GM19467 (cell line): ENCODE data around the gene HOXA5.

Experiments
- ATAC-seq: cut with Tn5 transposase; IDR thresholded peaks from one replicate; pipeline ENCODE4 v1.9.1; 2021; ENCODE audit warnings: mild to moderate bottlenecking, moderate library complexity; ENCODE audit not compliant: unreplicated experiment

The HOXA5 gene

DNA sequence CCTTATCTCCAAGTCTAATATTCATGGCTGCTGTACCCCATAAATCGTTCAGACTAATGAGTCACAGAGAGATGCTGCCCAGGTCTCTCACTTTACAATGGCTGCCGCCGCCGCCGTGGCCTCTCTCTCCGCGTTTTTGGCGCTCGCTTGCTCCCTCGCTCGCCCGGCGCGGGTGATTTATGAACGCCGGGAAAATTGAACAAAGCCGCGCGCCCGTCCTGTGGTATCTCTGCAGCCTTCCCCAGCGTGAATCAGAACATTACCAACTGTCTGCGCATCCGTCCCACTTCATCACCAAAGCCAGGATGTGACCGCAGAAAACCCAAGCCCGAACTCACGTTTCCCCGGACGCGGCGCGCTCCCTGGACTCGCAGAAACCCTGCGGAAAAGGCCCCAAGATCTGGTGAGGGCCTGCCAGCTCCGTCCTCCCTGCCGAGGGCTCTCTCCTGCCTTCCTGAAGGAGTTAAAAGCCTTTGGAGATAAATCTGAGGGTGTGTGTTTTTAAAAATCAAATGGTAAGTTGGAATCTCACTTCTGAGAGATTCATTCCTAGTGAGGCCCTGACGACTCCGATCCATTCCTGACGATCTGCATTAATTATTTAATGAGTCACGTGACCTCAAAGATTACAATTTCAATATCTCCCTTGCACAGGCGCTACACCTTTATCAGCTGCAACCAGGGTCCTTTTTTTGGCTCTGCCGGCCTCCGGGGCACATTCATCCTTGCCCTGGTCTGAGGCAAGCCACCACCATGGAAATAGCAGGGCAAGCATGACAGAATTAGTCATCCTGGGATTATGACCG is 19.2 kb downstream of the HOXA5 start:
- ATAC-seq, result no peak

DNA sequence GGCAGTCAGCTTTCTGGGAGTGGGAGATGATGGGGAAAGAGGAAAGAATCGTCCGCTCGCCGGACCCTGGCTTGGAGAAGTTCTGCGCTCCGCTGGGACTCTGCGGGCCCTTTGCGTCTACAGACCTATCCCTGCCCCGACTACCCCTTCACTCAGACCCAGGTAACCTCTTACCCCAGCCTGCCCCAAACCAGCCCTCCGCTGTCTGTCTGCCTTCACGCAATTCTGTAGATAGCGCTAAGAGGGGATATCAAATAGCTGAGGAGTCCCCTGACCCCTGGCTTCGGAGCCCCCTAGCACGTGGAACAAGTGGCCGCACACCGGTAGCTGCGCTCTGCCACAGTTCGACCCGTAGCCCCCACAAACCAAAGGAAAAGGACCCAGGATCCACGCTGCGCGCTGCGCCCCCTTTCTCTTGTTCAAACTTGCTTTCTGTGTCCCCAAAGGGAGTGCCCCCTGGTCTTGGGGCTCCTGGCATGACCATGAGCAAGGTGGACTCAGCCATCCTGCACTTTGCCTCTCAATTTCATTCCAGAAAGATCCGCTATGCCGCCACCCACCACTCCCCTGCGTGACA is 19.9 kb downstream of the HOXA5 start:
- ATAC-seq, result no peak

DNA sequence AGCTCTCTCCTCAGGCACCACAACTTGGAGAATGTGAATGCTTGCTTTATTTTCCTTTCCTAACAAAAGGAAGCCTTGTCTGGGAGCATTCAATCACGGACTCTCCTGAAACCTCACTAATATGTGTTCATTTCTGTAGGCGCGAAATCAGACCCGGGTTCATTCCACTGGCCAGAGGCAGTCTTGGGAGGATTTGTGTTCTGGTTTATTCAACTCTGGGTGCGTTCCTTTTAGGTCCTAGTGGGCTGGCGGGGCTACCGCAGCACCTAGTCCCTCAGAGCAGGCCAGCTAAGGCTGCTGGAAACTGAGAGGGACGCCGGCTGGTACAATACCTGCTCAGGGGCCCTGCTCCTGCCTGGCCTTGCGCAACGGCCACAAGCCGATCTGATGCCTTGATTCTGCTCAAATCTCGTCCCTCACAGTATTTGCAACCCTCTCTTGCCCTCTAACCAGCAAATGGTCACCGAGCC is 20.4 kb downstream of the HOXA5 start:
- ATAC-seq, result no peak

DNA sequence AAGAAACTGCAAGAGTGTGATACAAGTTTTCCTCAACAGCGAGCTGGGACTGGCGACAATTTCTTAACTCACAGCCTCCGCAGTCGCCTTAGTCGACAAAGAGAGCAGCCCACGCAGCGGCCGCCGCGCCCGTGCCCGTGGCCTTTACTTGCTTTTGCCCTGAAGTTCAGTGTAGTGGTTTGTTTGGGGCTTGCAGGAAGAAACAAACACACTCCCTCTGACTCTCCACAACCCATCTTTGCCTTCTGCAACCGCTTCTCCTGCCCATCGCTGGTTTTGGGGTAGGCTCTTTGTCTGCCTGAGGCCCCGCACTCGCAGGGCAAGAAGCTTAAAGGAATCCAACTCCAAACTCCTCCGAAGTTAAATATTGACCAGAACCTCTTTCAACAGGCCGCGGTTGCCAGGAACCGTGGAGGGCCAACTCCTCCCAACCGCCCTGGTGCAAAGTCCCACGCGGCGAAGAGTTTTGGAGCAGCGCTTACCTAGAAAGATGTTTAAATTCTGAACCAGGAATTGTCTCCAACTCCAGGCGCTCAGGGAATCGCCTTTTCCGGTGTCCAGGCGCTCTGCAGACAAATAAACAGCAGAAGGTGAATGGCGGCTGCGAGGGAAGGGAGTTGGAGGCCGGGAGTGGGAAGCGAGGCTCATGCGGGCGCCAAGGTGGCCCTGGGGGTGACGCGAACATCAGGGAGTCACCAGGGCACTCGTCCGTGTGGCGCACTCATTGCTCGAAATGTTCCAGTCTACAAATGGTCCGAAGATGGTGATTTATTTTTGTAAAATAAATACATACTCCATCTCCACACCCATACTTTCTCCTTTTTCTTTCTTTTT is 21.2 kb downstream of the HOXA5 start:
- ATAC-seq, result no peak

DNA sequence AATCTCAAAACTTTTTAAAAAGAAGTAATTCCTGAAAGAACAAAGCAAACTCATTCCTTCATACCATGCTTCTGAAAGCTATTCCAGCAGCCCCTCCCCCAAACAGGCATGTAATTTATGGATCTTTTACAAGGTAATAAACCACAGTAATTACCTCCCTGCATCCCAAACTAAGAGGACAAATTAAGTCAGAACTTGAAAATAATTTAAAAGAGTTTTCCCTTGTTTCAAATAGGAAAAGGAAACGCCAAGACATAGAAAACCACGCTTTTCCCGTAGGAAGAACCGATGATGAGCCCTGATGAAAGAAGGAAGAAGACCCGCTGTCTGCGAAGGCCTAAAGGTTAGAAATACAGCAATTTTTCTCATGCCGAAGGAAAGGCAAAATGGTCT is 21.8 kb downstream of the HOXA5 start:
- ATAC-seq, result no peak

DNA sequence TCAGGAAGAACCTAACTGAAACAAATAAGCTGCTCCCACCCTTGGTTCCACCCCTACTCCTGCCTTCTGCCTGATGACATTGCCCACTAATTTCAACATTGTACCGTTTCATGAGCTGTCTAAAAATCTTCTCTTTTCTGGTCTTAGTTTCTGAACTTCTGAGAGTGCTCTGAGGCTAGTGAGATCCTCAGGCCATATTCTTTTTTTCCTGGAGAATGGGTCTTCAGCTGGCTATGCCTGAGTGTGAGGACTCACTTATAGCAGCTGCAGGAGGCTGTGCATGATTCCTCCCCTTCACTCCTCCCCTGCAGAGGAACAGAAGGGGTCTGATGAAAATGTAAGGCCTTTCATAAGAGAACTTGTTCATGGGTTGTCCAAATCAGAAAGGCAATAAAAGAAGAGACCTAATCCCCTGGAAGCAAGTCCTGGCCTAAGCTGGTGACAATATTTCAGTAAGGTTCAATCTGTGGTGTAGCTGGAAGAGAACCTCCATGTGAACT is 24.0 kb downstream of the HOXA5 start:
- ATAC-seq, result no peak

DNA sequence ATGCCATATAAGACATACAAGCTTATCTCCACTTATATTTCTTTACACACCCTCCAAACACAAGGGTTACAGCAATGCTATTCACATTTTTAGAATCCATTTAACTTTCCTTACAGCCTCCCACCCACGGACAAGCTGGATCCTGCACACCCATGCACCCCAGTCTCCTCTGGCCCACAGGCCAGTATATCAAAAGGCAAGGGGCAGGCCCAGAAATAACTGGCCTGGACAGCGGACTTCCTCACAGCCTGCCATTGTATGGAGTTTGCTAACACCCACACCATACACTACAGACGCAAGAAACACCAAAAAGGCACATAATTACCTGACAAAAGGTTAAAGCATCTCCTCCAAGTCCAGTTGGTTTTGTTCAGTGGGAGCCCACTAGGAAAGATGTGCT is 24.9 kb downstream of the HOXA5 start:
- ATAC-seq, result no peak

DNA sequence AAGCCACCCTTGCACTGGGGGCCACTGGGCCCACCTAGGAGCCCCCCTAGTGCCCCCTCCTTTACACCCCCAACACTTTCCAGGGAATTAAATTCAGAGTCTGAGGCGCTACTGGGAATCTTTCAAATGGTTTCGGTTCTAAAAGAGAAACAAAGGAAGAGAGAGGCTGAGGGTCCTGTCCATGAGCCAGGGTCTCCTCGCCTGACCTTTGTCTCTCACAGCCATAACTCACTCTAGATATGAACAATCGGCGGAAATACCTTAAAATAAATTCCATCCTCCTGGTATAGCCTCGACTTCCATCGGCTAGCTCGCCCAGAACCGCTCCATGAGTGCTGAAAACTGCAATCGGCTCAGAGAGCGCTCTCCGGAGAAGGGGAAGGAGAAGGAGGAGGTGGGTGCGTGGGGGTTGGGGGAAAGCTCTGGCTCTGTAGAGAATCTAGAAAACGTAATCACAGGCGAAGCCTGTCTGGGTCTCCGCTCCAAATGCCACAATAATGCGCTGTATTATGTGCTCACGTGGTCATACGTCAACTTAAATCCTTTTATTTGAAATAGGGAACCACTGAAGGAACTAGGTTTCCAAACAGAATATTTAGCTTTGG is 25.5 kb downstream of the HOXA5 start:
- no peak for ATAC-seq

DNA sequence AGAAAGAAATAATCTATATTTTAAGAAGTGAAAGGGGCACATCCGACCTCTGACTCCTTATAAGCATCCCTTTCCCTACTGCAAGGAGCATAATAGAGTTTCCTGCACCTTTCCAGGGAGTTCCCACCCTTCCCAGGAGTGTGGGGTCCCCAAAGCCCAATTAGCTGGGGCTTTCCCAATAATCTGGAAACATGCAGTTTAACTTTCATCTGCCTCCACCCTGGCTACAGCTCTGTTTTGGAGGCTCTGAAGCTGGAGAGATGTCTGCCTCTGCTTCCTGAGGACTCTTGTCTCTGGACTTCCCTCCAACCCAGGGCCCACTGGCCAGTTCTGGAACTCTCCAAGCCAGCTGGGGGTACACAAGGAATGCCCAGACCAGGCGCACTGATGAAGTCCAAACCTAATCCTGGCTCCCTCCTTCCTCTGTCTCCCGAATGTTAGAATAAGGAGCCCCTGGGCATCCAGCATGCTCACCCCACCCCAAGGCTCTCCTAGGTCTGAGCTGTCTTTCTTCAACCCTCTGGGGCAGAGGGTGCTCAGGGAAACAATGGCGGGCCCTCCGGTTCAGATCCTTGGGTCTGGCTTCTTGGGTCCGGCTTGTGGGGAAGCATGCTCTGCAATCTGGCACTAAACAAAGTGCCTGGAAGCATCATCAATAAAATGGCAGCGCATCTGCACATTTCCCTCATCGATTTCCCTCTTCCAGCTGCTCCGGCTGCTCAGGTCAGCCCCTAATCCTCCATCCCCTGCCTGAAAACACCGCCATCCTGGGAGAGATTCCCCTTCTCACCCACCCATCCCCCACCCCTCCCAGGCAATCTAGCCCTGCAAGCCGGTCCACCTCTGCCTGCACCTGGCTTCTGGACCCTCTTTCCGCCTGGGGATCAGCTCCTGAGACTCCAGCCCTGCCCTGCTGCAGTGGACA is 26.3 kb downstream of the HOXA5 start:
- ATAC-seq, result no peak

DNA sequence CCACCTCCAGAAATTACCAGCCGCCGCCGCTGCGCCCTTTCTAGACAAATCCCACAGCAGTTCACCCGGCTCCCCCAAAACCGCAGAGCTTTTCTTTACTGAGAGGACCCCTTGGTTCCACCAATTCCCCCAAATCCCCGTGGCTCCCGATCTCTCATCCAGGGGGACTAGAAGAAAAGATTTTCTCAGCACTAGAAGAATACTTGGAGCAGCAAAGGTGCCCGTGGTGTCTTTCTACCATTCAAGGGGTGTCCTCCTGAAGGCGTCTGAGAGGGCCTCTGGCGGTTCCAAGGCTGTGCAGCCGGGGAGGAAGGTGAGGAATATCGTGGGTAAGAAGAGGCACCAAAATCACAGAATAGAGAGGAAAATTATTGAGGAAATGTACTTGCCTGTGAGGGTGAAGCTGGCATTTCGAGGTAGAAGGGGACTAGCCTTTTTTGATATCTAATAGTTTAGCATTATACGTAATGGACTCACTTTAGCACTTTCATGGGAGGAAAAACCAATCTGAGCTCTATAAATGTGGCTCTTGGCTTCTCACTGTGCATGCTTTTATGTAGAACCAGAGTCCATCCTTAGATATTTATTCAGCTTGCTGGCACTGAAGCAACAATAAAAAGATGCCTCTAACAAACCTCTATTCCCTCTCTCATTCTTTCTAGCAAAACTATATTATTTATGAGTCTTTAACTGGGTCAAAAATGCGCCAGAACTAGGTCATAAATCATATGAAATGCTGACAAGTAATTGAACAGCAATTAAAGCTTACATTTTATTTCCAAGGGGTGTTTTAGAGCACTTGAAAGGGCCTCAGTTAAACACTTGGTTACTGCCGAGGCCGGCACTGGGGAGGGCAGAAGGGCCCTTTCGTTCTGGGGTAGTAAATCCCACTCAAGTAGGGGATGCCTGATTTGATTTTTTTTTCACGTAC is 27.2 kb downstream of the HOXA5 start:
- no peak for ATAC-seq

DNA sequence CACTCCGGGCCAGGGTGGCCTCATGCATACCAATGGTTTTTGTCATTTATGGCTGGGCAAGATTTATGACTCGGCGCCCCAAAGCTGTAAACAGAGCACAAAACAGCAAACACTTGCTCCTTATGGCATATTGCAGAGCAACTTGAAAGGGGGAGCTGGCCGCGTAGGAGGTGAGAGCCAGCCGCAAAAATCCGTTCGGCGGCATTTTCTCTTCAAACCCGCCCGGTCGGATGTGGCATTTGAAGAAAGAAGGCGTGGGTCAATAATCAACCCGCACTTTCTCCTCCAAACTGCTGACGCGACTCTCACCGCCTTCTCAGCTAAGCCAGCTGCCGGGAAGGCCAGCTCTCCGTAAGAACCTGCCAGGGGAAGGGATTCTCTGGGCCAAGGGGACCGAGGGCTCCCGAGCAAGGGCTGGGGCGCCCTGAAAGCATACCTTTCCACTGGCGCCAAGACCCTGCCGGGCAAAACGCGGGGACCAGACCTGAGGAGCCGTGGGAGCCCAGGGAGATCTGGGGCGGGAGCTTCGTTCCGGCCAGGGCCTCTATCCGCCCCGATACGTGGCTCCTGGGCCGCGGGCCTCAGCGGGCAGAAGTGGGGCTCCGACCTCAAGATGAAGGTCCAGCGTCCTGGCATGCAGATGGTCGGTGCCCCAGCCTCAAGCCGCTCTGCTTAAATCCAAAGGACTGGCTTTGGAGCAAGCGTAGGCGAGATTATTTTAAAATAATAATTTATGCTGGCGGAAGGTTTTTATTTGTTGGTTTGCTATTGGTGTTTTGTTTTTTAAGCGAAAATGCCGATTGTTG is 28.1 kb downstream of the HOXA5 start:
- ATAC-seq, result no peak

DNA sequence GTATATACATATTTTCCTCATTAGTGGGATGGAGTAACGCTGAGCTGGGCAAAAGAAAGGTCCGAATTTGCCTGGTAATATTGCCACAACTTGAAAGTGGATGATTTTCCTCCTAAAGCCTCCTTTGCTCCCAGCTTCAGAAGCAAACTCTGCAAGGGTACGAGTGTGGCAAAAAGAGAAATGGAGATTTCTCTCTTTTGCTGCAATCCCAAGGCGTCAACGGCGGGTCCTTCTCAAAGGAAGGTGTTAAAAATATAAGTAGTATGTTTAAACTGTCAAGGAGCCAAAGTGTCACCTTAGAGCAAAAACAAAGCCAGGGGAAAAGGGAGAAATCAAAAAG is 28.6 kb downstream of the HOXA5 start:
- no peak for ATAC-seq

DNA sequence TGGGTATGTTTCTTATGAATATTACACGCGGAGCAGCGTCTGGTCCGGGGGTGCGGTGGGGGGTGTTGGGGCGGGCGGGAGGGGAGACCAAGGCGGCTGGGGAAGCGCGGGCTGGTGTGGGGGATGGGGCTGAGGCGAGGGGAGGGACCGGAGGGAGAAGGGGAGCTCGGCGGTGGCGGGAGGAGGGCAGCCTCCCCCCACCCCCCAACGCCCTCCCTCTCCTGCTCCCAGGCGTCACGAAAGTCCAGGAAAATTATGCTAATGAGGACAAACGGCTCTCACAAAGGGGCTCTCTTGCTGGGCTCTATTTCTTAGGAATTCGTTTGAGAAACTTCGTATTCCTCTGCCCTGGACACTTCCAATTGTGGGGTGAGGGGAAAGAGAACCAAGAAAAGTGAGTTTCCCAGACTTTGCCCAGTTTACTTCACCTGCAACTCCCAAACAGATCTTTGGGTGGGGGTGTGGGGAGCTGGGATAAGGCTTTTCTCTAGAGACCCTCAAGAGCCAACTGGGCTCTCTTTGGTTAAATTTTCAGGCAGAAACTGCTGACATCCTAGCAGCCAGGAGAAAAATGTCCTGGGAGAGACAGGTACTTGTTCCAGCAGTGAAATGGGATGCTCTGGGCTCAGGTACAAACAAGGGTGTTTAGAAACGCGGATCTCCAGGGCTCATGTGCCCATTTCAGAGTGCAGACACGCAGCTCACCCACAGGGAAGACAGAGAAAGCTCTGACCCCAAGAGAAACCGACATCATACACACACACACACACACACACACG is 29.3 kb downstream of the HOXA5 start:
- ATAC-seq, result no peak

DNA sequence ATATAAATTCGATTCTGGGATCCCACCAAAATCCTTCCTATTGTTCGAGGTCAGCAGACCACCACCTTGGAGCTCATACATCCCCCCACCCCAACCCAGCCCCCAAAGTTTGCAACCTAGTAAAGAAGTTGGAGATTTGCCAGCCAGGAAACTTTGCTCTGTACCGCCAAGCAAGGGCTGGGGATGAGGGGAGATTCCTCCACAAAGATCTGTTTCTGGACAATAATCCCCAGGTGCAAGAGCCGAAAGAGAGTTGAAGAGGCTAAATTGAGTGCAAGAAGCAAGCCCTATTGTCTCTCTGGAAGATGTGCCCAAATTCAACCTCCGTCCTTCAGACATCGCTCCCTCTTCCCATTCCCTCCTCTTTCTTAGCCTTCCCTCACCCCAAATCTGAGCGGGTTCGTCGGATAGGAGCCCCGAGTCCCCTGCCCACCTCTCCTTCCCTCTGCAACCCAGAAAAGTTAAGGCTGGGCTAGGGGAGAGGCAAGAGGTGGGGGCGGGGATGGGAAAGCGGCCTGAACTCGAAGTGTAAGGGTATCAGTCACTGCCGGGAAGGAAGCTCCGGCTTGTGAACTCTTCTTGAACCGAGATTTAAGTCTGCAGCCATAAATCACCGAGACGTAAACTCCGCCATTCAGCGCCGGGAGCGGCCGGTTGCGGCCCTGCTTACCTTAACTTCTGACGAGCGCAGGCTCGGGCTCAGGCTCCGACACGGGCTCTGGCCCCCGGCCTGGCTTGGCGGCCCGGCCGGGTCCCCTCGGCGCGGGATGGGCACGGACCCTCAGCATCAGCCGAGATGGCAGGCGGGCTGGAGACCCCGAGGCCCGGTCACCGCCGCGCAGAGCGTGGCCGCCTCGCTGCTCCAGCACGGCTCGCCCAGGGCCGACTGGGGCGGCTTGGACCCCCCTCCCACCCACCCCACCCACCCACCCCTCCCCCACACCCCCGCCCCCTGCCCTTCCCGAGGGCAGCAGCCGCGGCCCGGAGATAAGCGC is 30.2 kb downstream of the HOXA5 start:
- ATAC-seq, result no peak

DNA sequence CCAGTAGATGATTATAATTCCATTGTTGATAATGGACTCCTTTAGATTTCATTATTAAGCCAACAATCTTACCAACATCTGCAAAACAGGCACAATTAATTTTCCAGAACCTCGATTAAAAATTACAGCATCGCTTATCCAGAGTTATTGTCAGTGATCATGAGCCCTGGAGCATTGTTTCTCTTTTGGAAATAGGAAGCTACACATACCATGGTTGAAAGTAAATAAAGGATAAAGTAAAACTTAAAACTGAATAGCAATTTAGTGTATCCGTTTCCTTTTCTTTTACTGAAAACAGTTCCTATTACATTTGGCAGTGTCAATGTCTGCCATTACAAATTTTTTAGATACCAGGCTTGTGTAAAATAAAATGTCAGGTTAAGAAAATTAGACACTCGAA is 31.1 kb downstream of the HOXA5 start:
- no peak for ATAC-seq

DNA sequence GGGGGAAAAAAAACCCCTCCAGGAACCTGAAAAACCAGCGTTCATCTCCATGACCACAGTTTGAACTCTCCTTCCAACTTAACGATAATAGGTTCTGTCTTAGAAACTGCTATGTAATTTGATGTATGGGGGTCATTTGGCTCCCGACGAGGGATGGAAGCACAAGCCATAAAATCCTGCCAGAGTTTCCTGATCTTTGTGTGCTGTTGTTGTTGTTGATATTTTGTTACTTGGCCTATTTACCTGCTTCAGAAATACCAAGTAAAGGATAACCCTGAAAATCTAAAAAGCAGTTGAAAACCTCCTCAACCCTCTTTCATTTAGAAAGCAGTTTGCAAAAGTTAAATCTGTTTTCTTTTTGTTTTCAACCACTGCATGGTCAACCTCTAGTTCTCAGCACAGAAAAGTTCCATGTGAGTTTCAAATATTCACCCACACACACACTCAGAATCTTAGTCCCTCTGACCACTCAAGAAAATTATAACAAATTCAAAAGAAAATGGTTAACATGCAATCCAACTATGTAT is 31.7 kb downstream of the HOXA5 start:
- ATAC-seq, result no peak
